Activated CD8-positive, alpha-beta memory T cell treated with anti-CD3 and anti-CD28 coated beads, Interleukin-2, amount 50 U/mL, for 24 hours (primary cell): ENCODE measurements around the gene SNX7.

Experiments used
- DNase-seq: peaks from one replicate; pipeline ENCODE4 v3.0.0-alpha.2; 2020; ENCODE audit errors: extremely low read depth

The SNX7 gene

DNA sequence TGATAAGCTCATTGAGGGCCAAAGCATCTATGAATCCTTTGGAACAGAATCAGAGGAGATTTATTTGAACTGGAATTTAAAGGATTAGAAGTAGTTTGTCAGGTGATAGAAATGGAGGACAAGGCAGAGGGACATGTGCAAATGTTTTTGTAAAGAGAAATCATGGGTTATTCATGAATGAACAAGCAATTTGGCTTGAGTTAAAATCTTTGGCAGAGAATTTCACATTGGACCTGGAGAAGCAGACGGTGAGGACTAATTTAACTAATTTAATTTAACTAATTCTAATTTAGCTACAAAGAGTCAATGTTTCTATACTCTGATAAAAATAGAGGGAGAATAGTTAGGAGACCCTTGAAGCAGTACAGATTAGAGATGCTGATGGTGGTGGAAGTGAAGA lies 36.3 kb downstream of the SNX7 start:
- no peak for DNase-seq

DNA sequence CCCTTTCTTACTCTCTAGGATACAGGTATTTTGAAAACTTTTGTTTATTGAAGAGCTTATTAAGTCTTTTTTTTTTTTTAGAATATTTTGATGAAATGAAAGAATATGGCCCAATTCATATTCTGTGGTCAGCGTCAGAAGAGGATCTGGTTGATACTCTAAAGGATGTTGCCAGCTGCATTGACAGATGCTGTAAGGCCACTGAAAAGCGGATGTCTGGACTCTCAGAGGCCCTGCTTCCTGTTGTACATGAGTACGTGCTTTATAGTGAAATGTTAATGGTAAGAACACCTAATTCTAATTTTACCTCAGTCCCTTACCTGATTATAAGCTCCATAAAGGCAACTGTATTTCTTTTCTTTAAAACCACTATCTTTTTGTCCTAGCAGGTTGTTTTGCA lies 37.1 kb downstream of the SNX7 start:
- no peak for DNase-seq

DNA sequence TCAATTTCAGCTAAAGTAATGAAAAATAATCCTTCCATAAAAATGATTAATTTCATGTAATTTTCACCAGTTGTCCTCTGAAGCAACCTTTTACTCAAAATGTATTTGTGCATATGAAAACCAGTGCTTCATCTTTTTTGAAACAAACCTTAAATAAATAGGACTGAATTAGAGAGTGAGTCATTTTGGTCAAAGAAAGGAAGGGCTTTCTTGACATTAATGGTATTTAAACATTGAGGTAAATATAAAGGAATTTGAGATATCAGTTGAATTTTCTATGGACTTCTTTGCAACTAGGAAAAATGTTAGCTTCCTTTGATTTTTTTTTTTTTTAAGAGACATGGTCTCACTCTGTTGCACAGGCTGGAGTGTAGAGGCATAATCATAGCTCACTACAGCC lies 38.7 kb downstream of the SNX7 start:
- DNase-seq: no peak

DNA sequence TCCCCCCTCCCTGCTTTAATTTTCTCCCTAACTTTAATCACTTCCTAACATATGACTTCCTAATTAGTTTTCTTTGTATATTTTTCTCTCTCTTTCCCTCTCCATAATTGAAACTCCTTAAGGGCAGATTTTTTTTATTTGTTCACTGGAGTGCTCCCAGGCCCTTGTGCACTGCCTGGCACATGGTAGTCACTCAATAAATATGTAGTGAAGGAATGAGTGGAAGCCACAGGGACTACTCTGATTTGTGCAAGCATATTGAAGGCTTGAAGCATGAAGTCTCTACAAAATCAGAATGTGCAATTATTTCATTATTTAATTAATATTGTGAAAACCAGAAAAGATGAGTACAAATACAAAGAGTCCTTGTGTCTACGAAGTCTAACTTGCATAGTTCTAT lies 41.5 kb downstream of the SNX7 start:
- DNase-seq: no peak

DNA sequence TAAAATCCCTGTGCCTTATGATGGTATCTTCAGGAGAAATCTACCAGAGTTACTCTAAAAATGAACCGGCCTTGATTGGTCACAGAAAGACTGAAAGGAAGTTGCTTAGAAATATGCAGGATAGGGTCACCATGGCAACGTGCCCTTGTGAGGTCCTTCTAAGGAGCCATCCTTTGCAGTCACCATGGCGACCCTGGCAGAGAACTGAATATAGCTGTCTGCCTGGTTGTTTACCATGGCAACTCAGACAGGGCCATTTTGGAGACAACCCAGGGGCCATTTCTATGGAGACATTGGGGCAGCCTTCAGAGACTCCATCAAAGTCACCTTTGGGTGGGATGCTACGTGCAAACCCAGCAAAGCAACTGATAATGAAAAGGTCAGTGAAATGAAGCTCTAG lies 43.0 kb downstream of the SNX7 start:
- no peak for DNase-seq

DNA sequence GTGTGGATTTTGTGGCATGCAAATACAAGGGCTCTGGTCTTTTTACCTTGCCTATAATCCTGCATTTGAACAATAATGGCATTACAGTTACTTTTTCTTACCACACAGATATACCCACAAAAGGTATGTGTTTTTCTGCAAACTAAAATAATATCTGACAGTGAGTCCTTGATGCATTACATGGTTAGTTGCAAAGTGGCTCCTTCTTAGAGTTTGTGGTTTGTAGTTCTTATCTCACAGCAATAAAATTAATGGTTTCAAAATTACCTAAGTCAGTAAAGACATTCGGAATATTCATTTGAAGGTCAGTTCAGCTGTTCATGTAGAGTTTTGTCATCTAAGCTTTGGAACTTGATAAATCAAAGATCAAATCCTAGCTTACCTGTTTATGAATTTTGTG lies 43.5 kb downstream of the SNX7 start:
- DNase-seq: no peak

DNA sequence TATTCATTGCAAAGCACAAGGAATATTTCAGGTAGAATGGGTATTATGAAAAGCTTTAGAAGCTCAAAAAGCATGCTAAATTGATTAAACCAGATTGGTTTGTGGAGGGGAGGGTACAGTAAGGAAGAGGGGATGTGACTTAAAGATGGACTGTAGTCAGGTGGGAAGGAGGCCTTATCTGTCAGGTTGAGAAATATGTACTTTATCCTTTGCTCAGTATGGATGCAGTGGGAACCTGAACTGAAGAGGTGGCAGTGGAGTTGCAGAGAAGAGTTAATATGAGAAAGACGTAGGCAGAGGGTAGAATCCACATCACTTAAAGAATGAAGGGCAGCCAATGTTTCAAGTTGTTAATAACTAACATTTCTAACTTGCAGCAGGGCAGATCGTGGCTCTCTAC lies 44.1 kb downstream of the SNX7 start:
- no peak for DNase-seq

DNA sequence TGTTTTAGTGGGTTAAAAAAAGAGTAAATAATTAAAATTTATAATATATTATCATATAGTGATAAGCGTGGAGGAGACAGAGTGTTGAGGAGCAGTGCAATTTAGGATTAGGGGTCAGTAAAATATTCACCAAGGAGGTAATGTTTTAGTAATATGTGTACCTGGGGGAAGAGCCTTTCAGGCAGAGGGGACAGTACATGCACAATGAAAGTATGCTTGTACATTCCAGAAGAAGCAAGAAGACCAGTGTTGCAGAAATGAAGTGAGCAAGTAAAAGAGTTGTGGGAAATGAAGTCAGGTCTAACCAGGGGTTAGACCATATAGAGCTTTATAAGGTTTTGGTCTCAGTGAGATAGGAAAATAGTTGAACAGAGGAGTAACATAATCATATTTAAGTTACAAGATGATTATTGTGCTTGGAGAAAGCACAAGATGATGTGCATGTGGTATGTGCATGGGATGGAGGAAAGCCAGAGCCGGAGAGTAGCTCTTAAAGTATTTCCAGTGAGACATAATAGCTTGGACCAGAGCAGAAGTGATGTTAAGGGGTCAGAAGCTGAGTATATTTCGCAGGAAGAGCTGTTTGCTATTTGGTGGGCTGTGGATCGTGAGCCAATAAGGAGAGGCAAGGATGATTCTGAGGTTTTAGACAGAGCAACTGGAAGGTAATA lies 44.8 kb downstream of the SNX7 start:
- DNase-seq: no peak

DNA sequence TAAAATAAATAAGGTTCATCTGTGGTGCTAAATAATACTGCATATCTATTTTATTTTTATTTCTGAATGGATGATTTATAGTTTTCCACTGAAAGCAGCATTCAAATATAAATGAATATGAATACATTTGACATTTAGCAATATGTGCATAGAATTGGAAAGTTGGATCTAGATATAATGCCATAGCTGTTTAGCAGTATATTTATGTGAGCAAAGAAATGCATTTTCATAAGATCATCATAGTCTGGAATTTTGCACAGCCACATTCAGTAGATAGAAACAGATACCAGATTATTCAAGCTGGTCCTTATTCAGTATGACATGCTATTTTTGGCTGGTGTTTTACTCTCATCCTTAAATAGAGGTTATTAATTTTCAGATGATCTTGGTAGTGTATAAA lies 46.0 kb downstream of the SNX7 start:
- no peak for DNase-seq

DNA sequence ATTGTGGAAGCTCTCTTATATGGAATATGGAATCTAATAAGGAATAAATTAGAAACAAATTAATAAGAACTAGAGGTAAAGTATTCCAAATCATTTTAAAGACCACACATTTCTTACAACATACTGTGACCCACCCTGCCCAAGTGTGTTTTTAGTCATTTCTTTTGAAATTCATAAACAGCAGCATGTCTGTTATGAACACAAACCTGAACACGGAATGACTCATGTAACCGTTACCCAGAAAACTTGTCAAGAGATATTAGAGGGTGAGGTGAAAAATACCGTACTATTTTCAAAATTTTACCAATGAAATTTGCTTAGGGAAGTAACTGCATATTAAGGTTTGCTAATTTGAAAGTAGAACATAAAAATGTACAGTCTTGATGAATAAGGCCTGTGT lies 48.4 kb downstream of the SNX7 start:
- DNase-seq: no peak

DNA sequence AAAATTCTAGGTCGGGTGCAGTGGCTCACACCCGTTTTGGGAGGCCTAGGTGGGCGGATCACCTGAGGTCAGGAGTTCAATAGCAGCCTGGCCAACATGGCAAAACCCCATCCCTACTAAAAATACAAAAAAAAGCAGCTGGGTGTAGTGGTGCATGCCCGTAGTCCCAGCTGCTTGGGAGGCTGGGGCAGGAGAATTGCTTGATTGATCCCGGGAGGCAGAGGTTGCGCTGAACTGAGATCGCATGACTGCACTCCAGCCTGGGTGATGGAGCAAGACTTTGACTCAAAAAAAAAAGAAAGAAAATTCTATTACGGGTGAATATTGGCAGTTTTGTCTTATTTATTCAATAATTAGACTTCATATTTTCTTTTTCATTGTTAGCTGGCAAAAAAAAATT lies 62.1 kb downstream of the SNX7 start:
- no peak for DNase-seq

DNA sequence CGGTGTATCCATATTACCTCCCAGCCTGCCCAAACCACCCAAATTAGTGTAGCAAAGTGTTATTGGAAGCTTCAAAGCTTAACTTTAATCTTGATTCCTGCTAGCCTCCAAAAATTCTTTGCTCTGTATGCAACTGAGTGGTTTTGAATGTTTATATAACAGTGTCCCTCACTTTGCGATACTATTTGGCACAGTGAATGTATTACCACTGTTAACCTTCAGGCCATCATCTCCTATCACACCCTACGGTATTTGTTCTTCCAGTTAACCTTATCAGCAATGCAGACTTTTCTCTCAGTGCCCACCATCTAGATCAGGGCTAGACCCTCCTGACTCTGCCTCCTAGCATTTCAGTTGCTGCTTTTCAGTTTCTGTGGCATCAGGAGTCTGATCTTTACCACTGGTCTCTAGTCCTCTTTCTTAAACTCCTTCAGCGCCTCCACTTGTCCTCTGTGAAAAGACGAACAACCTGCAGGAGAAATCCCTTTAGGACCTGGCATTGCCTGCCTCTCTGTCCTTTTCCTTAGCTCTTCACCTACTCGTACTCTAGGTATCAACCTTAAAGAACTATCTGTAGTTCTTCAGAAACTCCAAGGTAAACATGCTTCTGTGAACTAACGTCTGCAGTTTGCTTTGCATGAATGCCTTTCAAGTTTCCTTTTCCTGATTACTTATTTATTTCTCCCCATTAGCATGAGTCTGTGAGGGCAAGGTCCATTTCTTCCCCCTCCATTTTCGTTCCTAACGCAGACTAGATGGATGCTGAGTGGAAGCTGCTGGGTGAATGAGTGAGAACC lies 71.7 kb downstream of the SNX7 start:
- no peak for DNase-seq

DNA sequence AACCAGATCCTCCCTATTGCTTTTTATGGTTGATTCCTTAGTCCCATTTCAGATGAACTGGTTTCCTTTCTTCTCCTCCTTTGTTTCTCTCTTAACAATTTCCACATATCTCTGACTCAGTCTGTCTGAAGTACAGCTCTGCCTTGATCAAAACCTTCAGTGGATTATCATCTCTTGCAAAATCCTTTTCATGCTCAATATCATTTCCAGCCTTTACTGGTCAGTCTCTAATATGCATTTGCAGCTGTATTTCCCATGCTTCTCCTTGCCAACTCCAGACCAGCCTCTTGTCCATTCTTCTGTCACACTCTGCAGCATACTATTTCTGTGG lies 72.2 kb downstream of the SNX7 start:
- no peak for DNase-seq

DNA sequence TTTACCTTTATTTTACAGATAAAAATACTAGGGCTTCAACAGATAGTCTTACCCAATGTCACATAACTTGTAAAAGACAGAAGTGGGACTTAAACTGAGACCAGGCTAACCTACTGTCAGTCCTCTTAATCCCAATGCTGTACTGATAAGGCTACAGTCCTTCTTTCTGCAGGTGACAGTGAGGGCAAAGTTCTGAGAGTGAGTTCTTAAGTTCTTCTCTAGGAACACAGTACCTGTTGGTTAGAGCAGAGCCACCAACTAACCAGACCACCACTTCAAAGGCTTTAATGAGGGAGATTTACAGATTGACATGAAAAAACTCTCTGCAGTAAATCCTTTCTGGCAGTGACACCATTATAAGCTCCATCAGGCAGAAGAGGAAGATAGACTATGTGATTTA lies 74.2 kb downstream of the SNX7 start:
- no peak for DNase-seq

DNA sequence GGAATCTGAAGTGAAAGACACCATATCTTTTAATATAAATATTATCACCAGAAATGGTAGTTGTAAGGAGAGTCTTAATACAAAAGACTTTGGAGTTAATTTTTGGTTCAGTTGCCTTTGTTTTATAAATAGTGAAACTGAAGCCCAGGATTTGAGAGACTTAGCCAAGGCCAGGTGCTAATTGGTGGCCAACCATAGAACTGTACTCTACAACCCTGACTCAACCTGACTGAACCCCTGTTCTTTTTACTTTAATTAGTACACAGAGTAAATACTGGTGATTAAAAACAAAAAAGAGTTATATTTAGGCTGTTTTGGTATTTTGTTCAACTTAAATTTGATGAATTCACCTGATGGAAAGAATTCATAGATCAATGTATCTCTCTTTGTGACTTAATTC lies 76.3 kb downstream of the SNX7 start:
- no peak for DNase-seq

DNA sequence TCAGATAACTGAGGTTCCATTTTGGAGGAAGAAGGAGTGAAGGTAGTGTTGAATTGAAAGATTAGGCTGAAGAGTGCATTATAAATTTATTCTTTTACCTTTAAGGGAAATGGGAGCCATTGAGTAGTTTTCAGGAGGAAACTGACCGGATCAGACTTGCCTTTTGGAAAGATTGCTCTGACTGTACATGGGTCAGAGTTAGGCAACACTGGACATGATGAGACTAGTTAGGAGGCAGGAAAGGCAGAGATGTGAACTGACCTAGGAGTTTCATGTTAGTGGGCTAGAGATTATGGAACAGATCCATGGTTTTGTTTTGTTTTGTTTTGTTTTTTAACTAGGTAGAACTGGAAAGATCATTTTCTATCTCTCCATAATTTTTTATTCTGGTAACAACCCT lies 78.2 kb downstream of the SNX7 start:
- no peak for DNase-seq

DNA sequence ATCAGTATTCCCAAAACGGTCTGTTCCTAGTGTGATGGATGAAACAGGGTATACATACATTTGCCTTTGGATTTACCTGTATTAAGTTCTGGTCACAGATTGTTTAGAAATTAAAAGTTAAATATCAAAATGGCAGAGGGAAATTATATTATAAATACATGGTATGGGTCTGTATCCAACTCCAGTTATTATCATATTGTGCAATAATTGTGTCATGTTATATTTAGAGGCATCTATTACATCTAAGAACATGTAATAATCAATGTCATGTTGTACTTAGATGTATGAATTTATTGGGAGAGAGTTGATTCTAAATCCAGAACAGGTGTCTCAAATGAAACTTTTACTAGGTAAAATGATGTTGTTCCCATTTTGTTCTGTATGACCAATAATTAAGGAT lies 79.6 kb downstream of the SNX7 start:
- DNase-seq: no peak

DNA sequence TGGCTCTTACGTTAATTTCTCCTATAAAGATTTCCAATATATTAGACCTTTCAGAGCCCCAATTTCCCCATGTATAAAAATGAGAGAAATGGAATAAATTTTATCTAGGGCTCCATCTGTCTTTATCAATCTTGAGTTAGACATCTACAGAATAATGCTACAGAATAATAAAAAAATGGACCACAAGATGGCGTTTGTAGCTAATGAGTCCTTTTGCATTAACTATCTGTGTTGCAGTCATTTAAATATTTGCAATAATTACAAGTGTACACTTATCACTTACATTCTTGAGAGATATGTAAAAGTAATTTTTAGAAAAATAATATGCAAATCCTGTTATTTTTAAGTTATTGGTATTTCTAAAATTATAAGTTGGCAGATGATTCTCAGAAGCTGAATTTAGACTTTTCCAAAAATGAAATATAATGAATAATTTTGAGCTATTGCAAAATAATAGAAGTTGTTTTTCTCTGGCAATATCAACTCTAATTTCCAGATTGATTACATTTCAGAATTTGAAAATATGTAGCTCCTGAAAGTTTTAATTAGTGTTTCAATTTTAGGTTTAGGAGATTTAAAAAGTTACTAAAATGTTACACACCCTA lies 87.7 kb downstream of the SNX7 start:
- no peak for DNase-seq

DNA sequence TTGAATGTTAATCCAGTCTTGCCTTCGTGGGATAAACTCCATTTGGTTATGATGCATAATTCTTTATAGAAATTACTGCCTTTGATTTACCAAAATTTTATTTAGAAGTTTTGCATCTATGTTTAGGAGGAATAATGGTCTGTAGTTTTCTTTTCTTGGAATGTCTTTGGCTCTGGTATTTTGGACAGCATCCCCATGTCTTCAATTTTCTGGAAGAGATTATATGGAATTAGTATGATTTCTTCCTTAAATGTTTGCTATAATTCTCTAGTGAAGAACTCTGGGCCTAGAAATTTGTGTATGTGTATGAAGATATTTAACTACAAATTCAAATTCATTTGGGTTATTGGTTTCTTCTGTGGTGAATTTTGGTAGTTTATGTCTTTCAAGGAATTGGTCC lies 92.7 kb downstream of the SNX7 start:
- no peak for DNase-seq

DNA sequence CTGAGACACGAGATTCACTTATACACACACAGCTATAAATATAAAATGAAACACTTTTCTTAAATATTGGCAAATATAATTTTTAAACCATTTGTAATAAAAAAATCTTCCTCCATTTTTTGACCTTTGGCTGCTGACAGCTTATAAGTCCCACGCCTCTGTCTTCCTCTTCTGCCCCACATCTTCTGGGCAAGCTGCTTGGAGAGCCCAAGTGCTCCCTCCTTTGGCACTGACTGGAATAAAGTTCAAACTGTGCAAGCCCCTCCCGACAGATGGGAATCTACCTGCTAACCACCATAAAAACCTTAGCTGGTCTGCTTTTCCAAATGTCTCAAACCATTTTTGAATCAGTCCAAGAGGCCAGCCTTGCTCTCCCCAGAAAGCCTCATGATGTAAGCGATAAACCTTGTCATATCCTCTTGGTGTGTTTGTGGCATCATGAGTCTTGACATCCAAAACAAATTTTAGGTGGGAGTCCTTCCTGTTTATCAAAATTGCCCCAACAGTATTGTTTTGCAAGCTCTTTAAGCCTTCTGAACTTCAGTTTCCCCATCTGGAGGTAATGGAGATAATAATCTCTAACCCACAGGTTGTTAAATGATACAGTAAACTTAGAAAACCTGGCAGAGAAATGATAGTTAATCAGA lies 99.8 kb downstream of the SNX7 start:
- no peak for DNase-seq

DNA sequence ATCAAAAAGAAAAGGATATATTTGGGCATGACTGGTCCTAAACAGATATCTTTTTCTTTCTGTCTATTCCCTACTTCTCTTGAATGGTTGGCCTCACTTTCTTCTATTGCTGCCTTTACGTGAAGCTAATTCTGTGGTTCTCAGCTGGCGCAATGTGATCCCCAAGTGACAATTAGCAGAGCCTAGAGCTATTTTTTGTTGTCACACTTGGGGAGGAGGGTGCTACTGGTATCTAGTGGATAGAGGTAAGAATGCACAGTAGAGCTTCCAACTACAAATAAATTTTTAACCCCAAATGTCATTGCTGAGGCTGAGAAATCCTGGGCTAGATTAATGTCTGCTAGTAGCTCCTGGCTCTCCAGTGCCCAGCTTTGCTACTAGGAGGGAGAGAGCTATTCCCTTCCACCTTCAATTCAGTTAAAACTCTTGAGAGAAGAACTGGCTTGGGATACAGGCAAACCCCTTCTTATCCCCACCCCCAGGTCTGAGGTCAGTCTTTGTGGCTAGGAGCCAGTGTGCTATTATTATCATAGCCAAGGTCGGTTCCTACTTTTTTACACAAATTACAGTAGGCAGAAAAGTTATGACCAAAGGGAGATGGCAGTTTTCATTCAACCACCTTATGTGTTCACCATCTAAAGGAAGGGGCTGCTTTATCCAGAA lies 102.1 kb downstream of the SNX7 start:
- no peak for DNase-seq

DNA sequence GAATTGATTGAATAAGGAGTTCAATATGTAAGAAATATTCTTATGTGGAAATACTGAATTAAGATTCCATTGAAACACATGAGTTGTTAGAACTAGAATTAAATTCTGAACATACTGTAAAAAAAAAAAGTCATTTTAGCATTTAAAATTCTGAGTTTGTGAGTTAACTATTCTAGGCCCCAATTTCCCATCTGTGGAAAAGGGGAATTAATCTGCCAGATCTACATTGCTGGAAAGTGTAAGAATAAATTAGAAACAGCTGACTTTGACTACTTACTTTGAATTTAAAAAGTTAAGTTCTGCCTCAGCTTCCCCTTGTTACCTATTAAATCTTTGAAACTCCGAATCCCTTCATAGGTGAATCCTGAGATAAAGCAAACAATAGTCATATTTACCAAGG lies 103.0 kb downstream of the SNX7 start:
- no peak for DNase-seq
